ENCODE data around the gene ZNF503. TPM values are rescaled to one million over a fixed set of nuclear protein-coding genes. Genes with fewer than 3 reads are reported as not detected.

Gene ZNF503
- total and polyA plus RNA-seq, 2 of the 8 experiments (the other 6 are each of a cell fraction or from before 2014, with no cell fraction given): 0.03 to 0.13 TPM

- POLR2A ChIA-PET (ENCODE audit: partially characterized antibody): no interaction called here
- H4K20me1 ChIP-seq (replicated peaks in 1 of 2; ENCODE audit: control insufficient read depth in 1 of 2, insufficient read depth in 2 of 2, low read length in 2 of 2): no peaks in the 10 kb centered on the region
- TF ChIP-seq SUZ12 (IDR thresholded peaks at IDR 0.05; ENCODE audit: low read length) (no peak), RXRA (IDR thresholded peaks at IDR 0.05; ENCODE audit: insufficient read depth, low read depth, low read length) (no peak), CTCF (IDR thresholded peaks at IDR 0.05; ENCODE audit: control extremely low read depth in 1 of 3, insufficient read depth in 1 of 3, low read depth in 1 of 3, low read length in 3 of 3) (no peak), KDM1A (IDR thresholded peaks at IDR 0.05; ENCODE audit: borderline replicate concordance, low read length) (no peak), SP4 (IDR thresholded peaks at IDR 0.05; ENCODE audit: low read length) (no peak)
Measured at GRCh38 chr10:75378379-75378778, 23.2 kb downstream of the ZNF503 start.

More at GRCh38 chr10:75378379-75378778, 23.2 kb downstream of the ZNF503 start:
- no peak overlapping the region for H3K9ac ChIP-seq (replicated peaks in 1 of 4; ENCODE audit: extremely low read depth in 1 of 4, low read depth in 3 of 4, low read length in 3 of 4)
- no peak overlapping the region for H2BK12ac ChIP-seq (ENCODE audit: low read depth, low read length)
- H3K4me1 ChIP-seq (replicated peaks in 1 of 4; ENCODE audit: control insufficient read depth in 3 of 4, insufficient read depth in 4 of 4, low read length in 3 of 4): no peaks in the 10 kb centered on the region
- H3K23me2 ChIP-seq (ENCODE audit: low read depth, low read length): no peaks in the 10 kb centered on the region
- no peaks in the 10 kb centered on the region for H3K79me1 ChIP-seq (ENCODE audit: low read depth, low read length)
- H3K23ac ChIP-seq (ENCODE audit: insufficient read length): no peak overlapping the region
- H2AFZ ChIP-seq (ENCODE audit: low read length): no peak overlapping the region
- no peak for DNase-seq (ENCODE audit: low read depth in 1 of 2, low spot score in 2 of 2)
- H4K5ac ChIP-seq (ENCODE audit: insufficient read length, low read depth, low read length): no peak overlapping the region
- H3K36me3 ChIP-seq (ENCODE audit: control insufficient read depth in 2 of 4, insufficient read depth in 4 of 4, low read length in 3 of 4): no peaks in the 10 kb centered on the region
- no peak overlapping the region for H2BK20ac ChIP-seq (ENCODE audit: low read length)
- H3K27me3 ChIP-seq (replicated peaks in 1 of 4; ENCODE audit: control insufficient read depth in 3 of 4, extremely low read depth in 1 of 4, insufficient read depth in 3 of 4, low read length in 3 of 4): peaks cover 0 to 2% (median 0%) of the 10 kb centered on the region in 4 experiments; a peak in 1 of 7 replicates
- H3K79me2 ChIP-seq (ENCODE audit: control insufficient read depth in 1 of 2, insufficient read depth in 2 of 2, low read length in 2 of 2): no peaks in the 10 kb centered on the region
- H2BK15ac ChIP-seq (ENCODE audit: low read length): 0 out of 2 replicates have a peak overlapping the region, but pooled peaks have one; percentile 18
- CTCF ChIA-PET (ENCODE audit: partially characterized antibody): no interaction called here
- H3K4me2 ChIP-seq (ENCODE audit: insufficient read depth in 1 of 2, low read depth in 2 of 2, low read length in 2 of 2): no peak overlapping the region
- no peak overlapping the region for H3K27ac ChIP-seq (ENCODE audit: low read depth, low read length)
- H3K9me3 ChIP-seq (ENCODE audit: insufficient read depth in 2 of 2, low read depth in 1 of 2, low read length in 1 of 2): no peaks in the 10 kb centered on the region
- no peak overlapping the region for H3K14ac ChIP-seq (ENCODE audit: insufficient read length)
- no peak overlapping the region for H4K8ac ChIP-seq (ENCODE audit: extremely low read depth, insufficient read depth, low read length)
- H3K4ac ChIP-seq (replicated peaks; ENCODE audit: insufficient read length, low read depth, low read length): no peak overlapping the region
- no peak overlapping the region for H4K91ac ChIP-seq (replicated peaks; ENCODE audit: insufficient read length, low read length)
- FAIRE-seq: no peak
- no peak overlapping the region for H3K18ac ChIP-seq (ENCODE audit: extremely low read depth, low read length)
- no peak overlapping the region for H3K56ac ChIP-seq (replicated peaks; ENCODE audit: insufficient read length, low read depth, low read length)
- H3K4me3 ChIP-seq (ENCODE audit: extremely low read depth in 1 of 4, insufficient read depth in 2 of 4, low read depth in 3 of 4, low read length in 4 of 4): no peak overlapping the region
- no peak overlapping the region for H2BK120ac ChIP-seq (replicated peaks; ENCODE audit: low read depth, low read length)
- 79% methylated on average over 2 of the region's 2 CpGs; no CpG with 5 or more reads in 1 of the 2 experiments for WGBS, 2 experiments (ENCODE audit: extremely low coverage in 1 of 2, insufficient coverage in 1 of 2, insufficient read length in 1 of 2, insufficient replicate concordance in 2 of 2, low coverage in 1 of 2, low lambda C conversion rate in 2 of 2, missing lambda C conversion rate in 1 of 2)
- H2AK5ac ChIP-seq (ENCODE audit: low read depth, low read length): no peak overlapping the region
- no peak overlapping the region for H2BK5ac ChIP-seq (ENCODE audit: low read depth, low read length)
